ENCODE data around the gene FSHR.

GRCh38 chr2:49129034-49129433 is 25.3 kb downstream of the FSHR start:
- no peak for TF ChIP-seq CTCF (IDR thresholded peaks at IDR 0.05; ENCODE audit: insufficient read depth, low read length)
- TF ChIP-seq POLR2AphosphoS5 (IDR thresholded peaks at IDR 0.05; ENCODE audit: low read depth), result no peak

Data from HL-60 (cell line).